GM12878 (cell line): ENCODE results near the gene KBTBD3. TPM values are rescaled to one million over a fixed set of nuclear protein-coding genes. Genes with fewer than 3 reads are reported as not detected.

ENCODE experiments used
- BMI1 ChIP-seq: fragments of 450-650 bp; IDR thresholded peaks from 2 replicates; pipeline ENCODE4 v1.6.1; 2016; ENCODE audit warnings: mild to moderate bottlenecking, moderate library complexity, borderline replicate concordance
- CBFB ChIP-seq: IDR thresholded peaks from 2 replicates; pipeline ENCODE4 v1.6.1; 2016; ENCODE audit warnings: antibody characterized with exemption, low read depth
- ESRRA ChIP-seq: IDR thresholded peaks from 2 replicates; pipeline ENCODE4 v1.6.1; 2012; ENCODE audit warnings: mild to moderate bottlenecking, low read length, improper control_type of control experiment
- NFXL1 ChIP-seq: fragments of 450-650 bp; IDR thresholded peaks from 2 replicates; pipeline ENCODE4 v1.6.1; 2017; ENCODE audit warnings: antibody characterized with exemption, mild to moderate bottlenecking, borderline replicate concordance
- NR2F1 ChIP-seq: fragments of 450-650 bp; conservative IDR thresholded peaks from 2 replicates; pipeline ENCODE4 v1.6.1; 2017; ENCODE audit warnings: mild to moderate bottlenecking
- TBL1XR1 ChIP-seq: IDR thresholded peaks from 2 replicates; pipeline ENCODE4 v1.6.1; 2012; ENCODE audit warnings: low read depth, low read length, improper control_type of control experiment
- TCF3 ChIP-seq: IDR thresholded peaks from 2 replicates; pipeline ENCODE4 v1.6.1; 2012; ENCODE audit warnings: low read depth, mild to moderate bottlenecking, low read length, borderline replicate concordance; ENCODE audit not compliant: insufficient read depth
- ZNF24 ChIP-seq: fragments of 450-650 bp; IDR thresholded peaks from 2 replicates; pipeline ENCODE4 v1.6.1; 2017; ENCODE audit warnings: antibody characterized with exemption, mild to moderate bottlenecking
- polyA plus RNA-seq, 11 experiments: library from polyadenylated mRNA; depleted of rRNA in 4 of 11; unstranded in 6 of 11; stranded (reverse) in 5 of 11; fragments of >200 nt; fragmentation: Nextera tagmentation in 4 of 11; fragmentation: Illumina TruSeq in 1 of 11; extraction: Ambion mirVana in 4 of 11; extraction: Trizol in 1 of 11; gene quantifications; 1 replicate in 1 of 11; 2 replicates in 10 of 11; pipeline versions ENCODE4 v1.2.1 to v1.2.3, GENCODE V29; 2011 to 2016; ENCODE audit warnings: inconsistent platforms in 2 of 11, missing spikeins in 2 of 11, low read depth in 1 of 11
- total RNA-seq, 4 experiments: library from RNA; depleted of rRNA in 3 of 4; stranded (reverse); fragments of >200 nt in 3 of 4; fragmentation: Illumina TruSeq in 1 of 4; extraction: Trizol in 1 of 4; gene quantifications; 2 replicates each; pipeline versions ENCODE4 v1.2.1 to v1.2.3, GENCODE V29; 2013 to 2021
- TF ChIP-seq, protein P1 (sequence below): fragments of 450-650 bp; IDR thresholded peaks from 2 replicates; pipeline ENCODE4 v1.6.1; 2017; ENCODE audit warnings: mild to moderate bottlenecking

KBTBD3 gene
- total and polyA plus RNA-seq, 10 of the 15 experiments (the other 5 are each of a cell fraction or from before 2014, with no cell fraction given) = 1.9 to 18.1 (median 8.4) TPM

DNA sequence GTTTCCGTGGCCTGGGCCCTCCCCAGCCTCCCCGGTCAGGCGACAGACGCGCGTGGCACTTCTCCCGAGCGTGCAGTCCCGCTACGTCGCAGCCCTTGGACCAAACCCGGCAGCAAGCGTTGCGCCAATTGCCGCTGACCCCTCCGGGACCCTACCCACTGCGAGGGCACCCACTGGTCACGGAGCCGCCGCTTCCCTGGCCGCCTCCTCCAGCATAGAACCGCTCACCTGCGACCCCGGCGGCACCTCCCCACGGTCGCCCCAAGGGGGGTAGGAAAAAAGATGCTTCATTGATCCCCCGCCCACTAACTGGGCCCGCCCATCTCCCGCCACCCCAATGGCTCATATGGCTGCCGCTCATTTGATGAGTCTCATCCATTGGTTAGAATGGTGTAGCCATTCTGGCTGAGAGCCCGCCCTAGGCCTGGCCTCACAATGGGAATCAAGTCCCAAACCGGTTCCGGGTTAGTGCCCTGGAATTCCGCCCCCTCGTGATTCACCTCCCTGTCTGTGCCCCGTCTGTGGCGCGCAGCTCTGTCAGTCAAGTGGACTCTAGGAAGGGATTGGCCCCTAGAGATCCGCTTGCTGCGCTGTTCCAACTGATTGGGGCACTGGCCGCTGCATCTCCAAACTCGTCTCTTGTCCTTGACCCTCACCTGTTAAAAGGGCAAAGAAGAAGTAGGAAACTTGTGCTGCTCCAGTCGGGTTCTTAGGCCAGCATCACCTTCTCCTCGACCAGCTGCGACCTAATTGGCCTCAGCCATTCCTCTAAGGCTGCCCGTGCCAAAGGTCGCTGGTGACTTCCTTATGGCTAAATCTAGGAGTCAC is 55.0 kb downstream of the KBTBD3 start, which contains the start of gene MSANTD4 (continued):
- TF ChIP-seq, protein P1, sequence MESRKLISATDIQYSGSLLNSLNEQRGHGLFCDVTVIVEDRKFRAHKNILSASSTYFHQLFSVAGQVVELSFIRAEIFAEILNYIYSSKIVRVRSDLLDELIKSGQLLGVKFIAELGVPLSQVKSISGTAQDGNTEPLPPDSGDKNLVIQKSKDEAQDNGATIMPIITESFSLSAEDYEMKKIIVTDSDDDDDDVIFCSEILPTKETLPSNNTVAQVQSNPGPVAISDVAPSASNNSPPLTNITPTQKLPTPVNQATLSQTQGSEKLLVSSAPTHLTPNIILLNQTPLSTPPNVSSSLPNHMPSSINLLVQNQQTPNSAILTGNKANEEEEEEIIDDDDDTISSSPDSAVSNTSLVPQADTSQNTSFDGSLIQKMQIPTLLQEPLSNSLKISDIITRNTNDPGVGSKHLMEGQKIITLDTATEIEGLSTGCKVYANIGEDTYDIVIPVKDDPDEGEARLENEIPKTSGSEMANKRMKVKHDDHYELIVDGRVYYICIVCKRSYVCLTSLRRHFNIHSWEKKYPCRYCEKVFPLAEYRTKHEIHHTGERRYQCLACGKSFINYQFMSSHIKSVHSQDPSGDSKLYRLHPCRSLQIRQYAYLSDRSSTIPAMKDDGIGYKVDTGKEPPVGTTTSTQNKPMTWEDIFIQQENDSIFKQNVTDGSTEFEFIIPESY = no peak
- TF ChIP-seq TBL1XR1 (peak; percentile 8; the same call in 1 of the 2 replicates), TCF3 (0 out of 2 replicates have a peak, but pooled peaks have one; percentile 7), NFXL1 (no peak), ZNF24 (no peak), NR2F1 (peak; percentile 94), BMI1 (no peak), CBFB (no peak), ESRRA (peak; percentile 96)
